MM.1S (cell line): ENCODE data around the gene AAR2.

Experiments used
- CTCF ChIP-seq: fragments of 300-600 bp; sonication (generic); IDR thresholded peaks from 2 replicates; pipeline ENCODE4 v1.5.1; 2016; ENCODE audit warnings: antibody characterized with exemption, low read length, mixed read lengths
- EZH2 ChIP-seq: fragments of 300-600 bp; sonication (generic); optimal IDR thresholded peaks from 2 replicates; pipeline ENCODE3; 2017; ENCODE audit warnings: low read depth, mild to moderate bottlenecking, antibody characterized with exemption, low read length, mixed read lengths

- TF ChIP-seq CTCF (no peak), EZH2 (no peak)
These were observed 61.4 kb downstream of the AAR2 start for GRCh38 chr20:36297656-36298055.
